Measurements from ENCODE around the gene SAP25.
"Not testable (repeated sequence)": the region's sequence is repeated elsewhere in the genome, so short reads cannot be mapped to it uniquely, and the experiment has no call there.

The SAP25 gene

GRCh38 chr7:100562195-100563099 lies 11.3 kb downstream of the SAP25 start:
- Histone ChIP-seq H3K4me3 (ENCODE audit: low read length) (no peak overlapping the region), H3K9me3 (ENCODE audit: control insufficient read depth, low read length) (no peaks in the 10 kb centered on the region), H3K27me3 (ENCODE audit: control insufficient read depth, insufficient read depth, low read length) (no peaks in the 10 kb centered on the region), H3K36me3 (ENCODE audit: control insufficient read depth, insufficient read depth, low read length) (no peaks in the 10 kb centered on the region), H3K4me1 (ENCODE audit: control insufficient read depth, insufficient read depth, low read length) (peaks cover 13% of the 10 kb centered on the region), H3K9ac (ENCODE audit: low read length) (no peak overlapping the region)

- H3K27me3 ChIP-seq (ENCODE audit: control insufficient read depth, insufficient read depth, low read length): no peaks in the 10 kb centered on the region
- H3K4me1 ChIP-seq (ENCODE audit: control insufficient read depth, insufficient read depth, low read length): peaks cover 13% of the 10 kb centered on the region
- H3K36me3 ChIP-seq (ENCODE audit: control insufficient read depth, insufficient read depth, low read length): peaks cover under 1% of the 10 kb centered on the region
- H3K4me3 ChIP-seq (ENCODE audit: low read length): no peak overlapping the region
- H3K9ac ChIP-seq (ENCODE audit: low read length): no peak overlapping the region
- no peaks in the 10 kb centered on the region for H3K9me3 ChIP-seq (ENCODE audit: control insufficient read depth, low read length)
Observed at GRCh38 chr7:100561491-100562194, 12.1 kb downstream of the SAP25 start.

- no peak overlapping the region for H3K4me3 ChIP-seq (ENCODE audit: low read length)
Observed at GRCh38 chr7:100559127-100559526, 14.6 kb downstream of the SAP25 start.

GRCh38 chr7:100556541-100556940 lies 17.2 kb downstream of the SAP25 start:
- H3K4me3 ChIP-seq (ENCODE audit: low read length): no peak overlapping the region
- peaks cover 6% of the 10 kb centered on the region for H3K36me3 ChIP-seq (ENCODE audit: control insufficient read depth, insufficient read depth, low read length)
- peaks cover 8% of the 10 kb centered on the region for H3K4me1 ChIP-seq (ENCODE audit: control insufficient read depth, insufficient read depth, low read length)
- H3K9ac ChIP-seq (ENCODE audit: low read length): no peak overlapping the region
- no peaks in the 10 kb centered on the region for H3K9me3 ChIP-seq (ENCODE audit: control insufficient read depth, low read length)
- H3K27me3 ChIP-seq (ENCODE audit: control insufficient read depth, insufficient read depth, low read length): no peaks in the 10 kb centered on the region

More at GRCh38 chr7:100559127-100559526, 14.6 kb downstream of the SAP25 start:
- Histone ChIP-seq H3K9ac (ENCODE audit: low read length) (no peak overlapping the region), H3K4me1 (ENCODE audit: control insufficient read depth, insufficient read depth, low read length) (peaks cover 11% of the 10 kb centered on the region), H3K36me3 (ENCODE audit: control insufficient read depth, insufficient read depth, low read length) (peaks cover 6% of the 10 kb centered on the region), H3K27me3 (ENCODE audit: control insufficient read depth, insufficient read depth, low read length) (no peaks in the 10 kb centered on the region), H3K9me3 (ENCODE audit: control insufficient read depth, low read length) (no peaks in the 10 kb centered on the region)

- H3K9ac ChIP-seq (ENCODE audit: low read length): no peak overlapping the region
- peaks cover 6% of the 10 kb centered on the region for H3K36me3 ChIP-seq (ENCODE audit: control insufficient read depth, insufficient read depth, low read length)
- H3K4me3 ChIP-seq (ENCODE audit: low read length): no peak overlapping the region
- no peaks in the 10 kb centered on the region for H3K9me3 ChIP-seq (ENCODE audit: control insufficient read depth, low read length)
- no peaks in the 10 kb centered on the region for H3K27me3 ChIP-seq (ENCODE audit: control insufficient read depth, insufficient read depth, low read length)
- peaks cover 8% of the 10 kb centered on the region for H3K4me1 ChIP-seq (ENCODE audit: control insufficient read depth, insufficient read depth, low read length)
Observed at GRCh38 chr7:100555701-100556100, 18.0 kb downstream of the SAP25 start.

DNA sequence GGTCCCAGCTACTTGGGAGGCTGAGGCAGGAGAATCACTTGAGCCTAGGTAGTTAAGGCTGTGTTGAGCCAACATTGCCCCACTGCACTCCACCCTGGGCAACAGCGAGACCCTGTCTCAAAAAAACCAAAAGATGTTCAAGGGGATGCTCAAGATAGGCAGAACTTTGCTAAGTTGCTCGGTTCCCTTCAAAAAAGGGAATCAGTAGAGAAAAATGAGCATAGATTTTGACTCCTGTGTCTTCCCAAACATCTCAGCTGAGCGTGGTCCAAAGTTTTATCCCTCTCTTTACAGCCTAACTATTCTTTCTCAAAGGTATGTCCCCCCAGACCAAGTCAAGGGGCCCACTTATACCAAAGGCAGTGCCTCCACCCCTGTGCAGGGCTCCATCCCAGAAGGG lies 20.7 kb downstream of the SAP25 start:
- Histone ChIP-seq H3K9ac (ENCODE audit: low read length) (no peak overlapping the region), H3K27me3 (ENCODE audit: control insufficient read depth, insufficient read depth, low read length) (no peaks in the 10 kb centered on the region), H3K4me3 (ENCODE audit: low read length) (no peak overlapping the region), H3K36me3 (ENCODE audit: control insufficient read depth, insufficient read depth, low read length) (peaks cover 6% of the 10 kb centered on the region), H3K9me3 (ENCODE audit: control insufficient read depth, low read length) (no peaks in the 10 kb centered on the region), H3K4me1 (ENCODE audit: control insufficient read depth, insufficient read depth, low read length) (peaks cover 12% of the 10 kb centered on the region)

DNA sequence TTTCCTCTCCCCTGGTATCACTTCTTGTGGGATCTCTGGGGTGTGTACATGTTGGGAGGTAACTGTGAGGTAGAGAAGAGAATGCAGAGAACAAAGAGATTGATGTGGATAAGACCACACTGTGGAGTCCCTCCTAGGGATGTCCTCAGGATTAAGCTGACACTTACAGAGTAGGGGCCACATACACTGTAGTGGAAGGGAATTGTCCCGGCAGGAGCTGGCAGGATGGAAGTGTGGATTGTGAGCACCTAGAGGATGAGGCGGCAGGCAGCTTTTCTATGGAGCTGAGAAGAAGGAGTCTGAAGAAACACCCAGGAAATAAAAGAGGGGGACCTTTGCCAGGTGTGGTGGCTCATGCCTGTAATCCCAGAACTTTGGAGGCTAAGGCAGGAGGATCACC lies 21.2 kb downstream of the SAP25 start:
- Histone ChIP-seq H3K4me3 (ENCODE audit: low read length) (no peak overlapping the region), H3K36me3 (ENCODE audit: control insufficient read depth, insufficient read depth, low read length) (peaks cover 6% of the 10 kb centered on the region), H3K4me1 (ENCODE audit: control insufficient read depth, insufficient read depth, low read length) (peaks cover 17% of the 10 kb centered on the region), H3K27me3 (ENCODE audit: control insufficient read depth, insufficient read depth, low read length) (no peaks in the 10 kb centered on the region), H3K9ac (ENCODE audit: low read length) (no peak overlapping the region), H3K9me3 (ENCODE audit: control insufficient read depth, low read length) (no peaks in the 10 kb centered on the region)

DNA sequence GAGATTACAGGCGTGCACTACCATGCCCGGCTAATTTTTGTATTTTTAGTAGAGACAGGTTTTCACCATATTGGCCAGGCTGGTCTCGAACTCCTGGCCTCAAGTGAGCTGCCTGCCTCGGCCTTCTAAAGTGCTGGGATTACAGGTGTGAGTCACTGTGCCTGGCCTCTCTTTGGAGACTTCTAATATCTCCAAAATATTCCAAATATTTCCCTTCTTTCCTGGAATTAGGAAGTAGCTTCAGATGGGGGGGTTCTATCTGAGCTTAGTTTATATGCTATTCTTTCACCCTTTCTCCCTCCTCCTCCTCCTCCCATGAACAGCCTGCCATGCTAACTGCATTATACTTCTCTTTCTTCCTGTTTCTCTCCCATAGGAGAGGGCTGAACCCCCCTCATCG lies 25.3 kb downstream of the SAP25 start:
- H3K4me1 ChIP-seq (ENCODE audit: control insufficient read depth, insufficient read depth, low read length): peaks cover 54% of the 10 kb centered on the region
- H3K9ac ChIP-seq (ENCODE audit: low read length): peak overlapping the region; percentile 12
- H3K9me3 ChIP-seq (ENCODE audit: control insufficient read depth, low read length); H3K4me3 ChIP-seq (ENCODE audit: low read length); H3K36me3 ChIP-seq (ENCODE audit: control insufficient read depth, insufficient read depth, low read length); H3K27me3 ChIP-seq (ENCODE audit: control insufficient read depth, insufficient read depth, low read length): not testable (repeated sequence)

DNA sequence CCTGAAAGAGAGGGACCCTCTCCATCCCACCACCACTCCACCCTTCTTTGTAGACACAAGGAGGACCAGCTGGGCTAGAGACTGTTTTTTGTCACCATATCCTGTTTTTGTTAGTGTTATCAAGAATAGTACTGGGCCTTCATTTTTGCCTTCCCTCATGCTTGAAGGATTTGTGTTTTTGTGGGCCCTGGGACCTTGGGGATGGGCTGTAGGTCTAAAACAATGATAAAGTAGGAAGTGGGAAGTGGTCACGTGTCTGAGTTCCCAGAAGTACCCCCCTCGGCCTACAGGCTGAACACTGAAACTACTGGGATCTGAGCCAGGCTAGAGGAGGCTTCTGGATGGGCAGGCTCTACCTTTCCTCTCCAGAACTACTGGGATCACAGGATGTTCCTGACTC lies 25.8 kb downstream of the SAP25 start:
- H3K9ac ChIP-seq (ENCODE audit: low read length): peak overlapping the region; percentile 6
- H3K36me3 ChIP-seq (ENCODE audit: control insufficient read depth, insufficient read depth, low read length): no peaks in the 10 kb centered on the region
- no peaks in the 10 kb centered on the region for H3K9me3 ChIP-seq (ENCODE audit: control insufficient read depth, low read length)
- peaks cover 54% of the 10 kb centered on the region for H3K4me1 ChIP-seq (ENCODE audit: control insufficient read depth, insufficient read depth, low read length)
- H3K4me3 ChIP-seq (ENCODE audit: low read length): no peak overlapping the region
- H3K27me3 ChIP-seq (ENCODE audit: control insufficient read depth, insufficient read depth, low read length): no peaks in the 10 kb centered on the region

DNA sequence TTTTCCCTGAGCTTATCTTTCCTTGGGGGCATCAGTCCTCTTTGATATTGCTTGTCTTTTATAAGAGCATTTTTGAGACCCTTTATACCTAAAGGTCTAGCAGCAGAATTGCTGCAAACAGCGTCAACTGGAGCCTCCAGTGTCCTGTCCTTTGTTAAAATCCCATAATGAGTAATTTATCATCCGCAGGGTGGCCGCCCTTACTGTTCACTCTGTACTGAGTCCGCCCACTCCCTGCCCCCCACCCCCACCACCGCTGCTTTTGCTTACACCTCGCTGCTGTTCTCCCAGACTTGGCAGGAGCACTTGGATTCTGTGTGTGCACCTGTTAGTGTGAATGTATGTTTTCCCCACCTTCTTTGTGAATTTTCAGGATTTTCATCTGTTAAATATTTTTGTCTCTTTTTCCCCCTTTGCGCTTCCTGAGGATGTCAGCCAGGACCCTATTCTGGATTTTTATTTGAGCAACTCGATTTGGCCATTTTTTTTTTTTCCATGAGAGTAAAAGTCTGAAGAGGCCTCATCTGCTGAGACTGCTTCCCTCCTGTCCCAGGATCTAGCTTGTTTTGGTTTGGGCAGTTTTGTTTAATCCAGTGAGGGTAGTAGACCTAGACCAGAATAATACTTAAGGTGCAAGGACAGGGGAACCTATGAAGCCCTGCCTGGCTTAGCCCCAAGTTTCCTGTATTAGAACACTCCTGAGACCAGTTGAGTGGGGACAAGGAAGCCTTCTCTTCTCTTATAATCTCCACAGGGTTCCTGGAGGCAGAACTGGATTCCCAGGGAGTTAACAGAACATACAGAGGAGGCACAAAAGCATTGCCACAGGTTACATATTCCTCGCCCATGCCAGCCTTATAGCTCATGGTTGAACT lies 26.5 kb downstream of the SAP25 start:
- Histone ChIP-seq H3K9me3 (ENCODE audit: control insufficient read depth, low read length) (no peaks in the 10 kb centered on the region), H3K4me1 (ENCODE audit: control insufficient read depth, insufficient read depth, low read length) (peaks cover 59% of the 10 kb centered on the region), H3K27me3 (ENCODE audit: control insufficient read depth, insufficient read depth, low read length) (no peaks in the 10 kb centered on the region), H3K36me3 (ENCODE audit: control insufficient read depth, insufficient read depth, low read length) (no peaks in the 10 kb centered on the region), H3K4me3 (ENCODE audit: low read length) (no peak overlapping the region), H3K9ac (ENCODE audit: low read length) (peak overlapping the region; percentile 30)

- Histone ChIP-seq H3K4me3 (ENCODE audit: low read length) (no peak overlapping the region), H3K9ac (ENCODE audit: low read length) (peak overlapping the region; percentile 30), H3K4me1 (ENCODE audit: control insufficient read depth, insufficient read depth, low read length) (peaks cover 59% of the 10 kb centered on the region)
Observed at GRCh38 chr7:100546129-100546925, 27.4 kb downstream of the SAP25 start.

More at GRCh38 chr7:100546129-100546925, 27.4 kb downstream of the SAP25 start:
- H3K36me3 ChIP-seq (ENCODE audit: control insufficient read depth, insufficient read depth, low read length): no peaks in the 10 kb centered on the region
- H3K9me3 ChIP-seq (ENCODE audit: control insufficient read depth, low read length): no peaks in the 10 kb centered on the region
- H3K27me3 ChIP-seq (ENCODE audit: control insufficient read depth, insufficient read depth, low read length): no peaks in the 10 kb centered on the region

Data from mucosa of stomach (tissue), 1 donor.